NCI-H510A treated with DMSO at 0.1 percent for 48 hours (cell line): Measurements from ENCODE around the gene TTYH1.
"Not testable (repeated sequence)": the region's sequence is repeated elsewhere in the genome, so short reads cannot be mapped to it uniquely, and the experiment has no call there.

ENCODE experiments used
- DNase-seq: peaks from one replicate; lab custom pipeline; 2025; lab: John Stamatoyannopoulos, UW

TTYH1 gene

DNA sequence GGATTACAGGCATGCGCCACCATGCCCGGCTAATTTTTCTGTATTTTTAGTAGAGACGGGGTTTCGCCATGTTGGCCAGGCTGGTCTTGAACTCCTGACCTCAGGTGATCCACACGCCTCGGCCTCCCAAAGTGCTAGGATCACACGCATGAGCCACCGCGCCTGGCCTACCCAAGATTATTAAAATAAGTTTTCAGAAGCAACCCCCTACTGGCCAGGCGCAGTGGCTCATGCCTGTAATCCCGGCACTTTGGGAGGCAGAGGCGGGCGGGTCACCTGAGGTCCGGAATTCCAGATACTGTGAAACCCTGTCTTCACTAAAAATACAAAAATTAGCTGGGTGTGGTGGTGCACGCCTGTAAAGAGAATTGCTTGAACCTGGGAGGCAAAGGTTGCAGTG, 31.1 kb downstream of the TTYH1 start:
- DNase-seq: not testable (repeated sequence)

DNA sequence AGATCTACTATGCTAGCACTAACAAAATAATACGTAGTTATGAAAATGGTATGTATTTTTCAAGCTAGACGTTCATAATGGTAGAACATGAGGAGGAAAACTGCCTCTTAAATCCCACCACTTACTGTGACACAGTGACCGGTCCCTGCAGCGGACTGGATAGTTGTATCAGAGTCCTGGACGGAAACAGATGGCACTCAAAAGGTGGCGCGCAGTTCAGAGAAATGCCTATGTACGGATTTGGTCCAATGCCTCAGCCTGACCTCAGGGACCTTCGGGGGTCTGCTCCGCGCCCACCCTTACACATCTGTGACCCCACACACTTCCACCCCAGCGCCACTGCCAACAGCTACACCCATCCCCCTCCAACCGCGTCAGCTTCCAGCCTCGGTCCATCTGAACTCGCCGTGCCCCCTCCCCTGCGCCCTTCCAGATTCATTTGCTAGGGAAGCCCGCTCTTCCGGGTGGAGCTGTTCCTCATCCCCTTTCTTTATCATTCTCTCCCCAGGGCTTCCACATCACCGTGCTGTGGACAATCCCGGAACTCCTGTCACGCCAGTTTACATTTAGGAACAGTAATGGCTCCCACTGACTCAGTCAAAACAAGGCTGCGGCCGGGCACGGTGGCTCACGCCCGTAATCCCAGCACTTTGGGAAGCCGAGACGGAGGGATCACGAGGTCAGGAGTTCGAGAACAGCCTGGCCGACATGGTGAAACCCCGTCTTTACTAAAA, 32.9 kb downstream of the TTYH1 start:
- peak; percentile 61 for DNase-seq

DNA sequence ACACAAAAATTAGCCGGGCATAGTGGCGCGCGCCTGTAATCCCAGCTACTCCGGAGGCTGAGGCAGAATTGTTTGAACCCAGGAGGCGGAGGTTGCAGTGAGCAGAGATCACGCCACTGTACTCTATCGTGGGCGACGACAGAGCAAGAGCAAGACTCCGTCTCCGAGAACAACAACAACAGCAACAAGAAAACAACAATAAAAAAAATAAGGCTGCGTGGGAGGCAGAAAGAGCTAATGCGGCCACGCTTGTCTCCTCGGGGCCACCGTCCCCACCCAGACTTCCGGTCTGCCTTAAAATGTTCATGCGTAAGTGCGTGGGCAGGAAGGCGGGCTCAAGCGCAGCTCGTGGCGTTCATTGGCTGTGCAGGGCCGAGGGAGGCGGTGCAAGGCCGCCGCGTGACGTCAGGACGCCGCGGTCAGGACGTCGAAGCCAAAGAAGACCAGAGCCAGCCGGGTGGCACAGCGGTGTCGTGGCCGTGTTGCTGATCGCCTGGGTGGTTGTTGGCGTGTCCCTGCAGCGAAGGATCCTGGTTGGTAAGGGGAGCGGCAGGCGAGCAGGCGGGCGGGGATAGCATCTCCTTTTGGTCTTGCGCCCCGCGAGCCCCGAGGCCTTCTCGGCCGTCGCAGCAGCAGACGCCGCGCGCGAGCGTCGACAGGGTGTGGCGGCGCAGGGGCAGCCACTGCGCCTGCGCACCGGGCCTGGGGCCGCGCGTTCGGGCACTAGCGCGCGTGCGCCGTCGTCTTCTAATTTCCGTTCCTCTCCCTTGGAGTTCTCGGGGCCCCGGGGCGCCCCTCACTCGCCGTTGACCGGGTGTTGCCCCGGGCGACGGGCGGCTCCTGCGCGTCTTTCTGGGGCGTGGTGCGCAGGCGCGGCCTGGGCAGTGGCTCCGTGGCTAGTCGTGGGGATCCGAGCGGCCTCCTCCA, 33.8 kb downstream of the TTYH1 start, which contains the start of gene LENG8:
Gene LENG8, plus strand, starts transcription at position 426 of the 927 bp plus-strand sequence. CDS start 2,146 bp downstream, outside the sequence.
- DNase-seq: peak; percentile 93

DNA sequence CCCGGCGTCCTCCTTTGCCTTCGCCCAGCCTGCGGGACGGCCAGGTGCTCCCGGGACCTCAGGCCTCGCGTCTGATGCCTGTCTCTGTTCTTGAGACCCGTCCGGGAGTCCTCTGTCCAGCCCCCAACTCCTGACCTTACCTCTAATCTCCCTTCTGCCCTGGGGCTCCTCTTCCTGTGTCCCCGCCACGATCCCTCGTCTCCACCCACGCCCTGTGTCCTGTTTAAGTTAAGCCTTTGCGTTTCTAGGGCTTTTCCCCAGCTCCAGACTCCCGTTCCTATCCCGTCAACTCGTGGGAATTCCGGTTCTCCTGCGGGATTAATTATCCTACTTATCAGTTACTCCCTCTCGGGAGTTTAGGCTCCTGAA, 34.4 kb downstream of the TTYH1 start:
- DNase-seq: no peak

DNA sequence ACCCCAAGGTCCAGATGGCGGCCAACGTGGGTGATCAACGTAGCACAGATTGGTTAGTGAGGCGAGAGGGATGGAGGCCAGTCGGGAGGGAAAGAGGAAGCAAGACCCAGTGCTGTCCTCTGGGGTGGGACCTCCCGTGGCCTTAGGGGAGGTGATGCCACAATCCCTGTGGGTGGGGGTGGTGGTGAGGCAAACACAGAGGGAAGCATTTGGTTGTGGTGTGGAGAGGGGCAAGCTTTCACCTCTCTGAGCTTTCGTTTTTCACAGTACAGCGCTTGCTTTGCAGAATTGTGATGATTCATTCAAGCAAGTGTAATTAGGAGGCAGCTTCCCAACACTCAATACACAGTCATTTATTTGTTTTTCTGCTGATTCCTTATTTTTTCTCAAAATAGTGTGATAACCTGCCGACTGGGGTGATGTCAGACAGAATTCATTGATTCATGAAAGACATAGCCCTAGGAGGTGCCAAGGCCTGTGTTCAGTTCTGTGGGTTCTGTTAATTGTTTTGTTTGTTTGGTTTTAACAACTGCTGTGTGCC, 36.1 kb downstream of the TTYH1 start:
- no peak for DNase-seq

DNA sequence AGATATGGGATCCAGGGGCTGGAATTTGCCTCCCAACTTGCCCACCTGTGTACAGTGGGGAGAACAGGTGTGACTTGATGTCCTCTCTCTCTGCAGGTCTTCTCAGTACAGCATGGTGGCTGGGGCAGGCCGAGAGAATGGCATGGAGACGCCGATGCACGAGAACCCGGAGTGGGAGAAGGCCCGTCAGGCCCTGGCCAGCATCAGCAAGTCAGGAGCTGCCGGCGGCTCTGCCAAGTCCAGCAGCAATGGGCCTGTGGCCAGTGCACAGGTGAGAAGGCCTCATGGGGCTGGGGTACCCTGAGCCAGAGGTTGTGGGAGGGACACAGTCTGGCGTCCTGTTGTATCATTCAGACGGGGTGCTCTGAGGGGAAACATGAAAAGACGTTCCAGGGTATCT, 36.7 kb downstream of the TTYH1 start:
- DNase-seq: no peak

DNA sequence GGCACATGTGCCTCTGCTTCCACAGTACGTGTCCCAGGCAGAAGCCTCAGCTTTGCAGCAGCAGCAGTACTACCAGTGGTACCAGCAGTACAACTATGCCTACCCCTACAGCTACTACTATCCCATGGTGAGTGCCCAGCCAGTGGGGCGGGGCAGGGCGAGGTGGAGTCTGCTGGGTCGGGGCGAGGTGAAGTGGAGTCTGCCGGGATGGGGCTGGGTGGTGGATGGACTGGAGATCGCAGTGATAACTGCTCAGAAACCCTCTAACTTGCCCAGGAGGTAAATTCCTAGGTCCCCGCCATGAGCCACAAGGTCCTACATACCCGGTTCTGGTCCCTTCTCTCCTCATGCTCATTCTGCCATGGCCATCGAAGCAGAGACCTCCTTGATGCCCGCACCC, 37.4 kb downstream of the TTYH1 start:
- DNase-seq: no peak

DNA sequence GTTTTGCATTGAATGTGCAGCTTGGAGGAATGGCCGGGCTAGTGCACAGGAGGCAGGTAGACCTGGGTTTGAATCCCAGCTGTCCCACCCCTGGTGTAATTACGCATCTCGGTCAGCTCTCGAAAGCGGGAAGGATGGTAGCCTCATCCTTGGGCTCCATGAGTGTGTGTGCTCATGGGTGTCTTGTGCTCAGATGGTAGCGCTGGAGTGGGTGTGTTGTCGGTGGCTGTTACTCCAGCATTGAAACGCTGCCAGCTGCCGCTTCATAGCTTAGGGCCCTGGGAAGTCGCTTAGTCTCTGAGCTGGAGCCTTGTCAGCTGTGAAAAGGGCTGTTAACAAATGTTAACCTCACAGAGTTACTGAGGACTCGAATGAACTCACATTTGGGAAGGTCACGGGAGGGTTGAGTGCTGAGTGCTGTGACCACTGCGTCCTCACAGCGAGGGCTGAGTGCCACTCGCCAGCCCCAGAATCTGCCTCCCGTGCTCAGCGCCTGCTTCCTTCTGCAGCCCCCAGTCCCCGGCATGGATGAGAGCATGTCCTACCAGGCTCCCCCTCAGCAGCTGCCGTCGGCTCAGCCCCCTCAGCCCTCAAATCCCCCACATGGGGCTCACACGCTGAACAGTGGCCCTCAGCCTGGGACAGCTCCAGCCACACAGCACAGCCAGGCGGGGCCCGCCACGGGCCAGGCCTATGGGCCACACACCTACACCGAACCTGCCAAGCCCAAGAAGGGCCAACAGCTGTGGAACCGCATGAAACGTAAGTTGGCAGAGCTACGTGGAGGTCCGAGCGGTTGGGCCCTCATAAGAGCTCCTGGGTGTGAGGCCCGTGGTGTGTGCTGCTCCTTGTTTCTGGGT, 38.9 kb downstream of the TTYH1 start:
- no peak for DNase-seq

DNA sequence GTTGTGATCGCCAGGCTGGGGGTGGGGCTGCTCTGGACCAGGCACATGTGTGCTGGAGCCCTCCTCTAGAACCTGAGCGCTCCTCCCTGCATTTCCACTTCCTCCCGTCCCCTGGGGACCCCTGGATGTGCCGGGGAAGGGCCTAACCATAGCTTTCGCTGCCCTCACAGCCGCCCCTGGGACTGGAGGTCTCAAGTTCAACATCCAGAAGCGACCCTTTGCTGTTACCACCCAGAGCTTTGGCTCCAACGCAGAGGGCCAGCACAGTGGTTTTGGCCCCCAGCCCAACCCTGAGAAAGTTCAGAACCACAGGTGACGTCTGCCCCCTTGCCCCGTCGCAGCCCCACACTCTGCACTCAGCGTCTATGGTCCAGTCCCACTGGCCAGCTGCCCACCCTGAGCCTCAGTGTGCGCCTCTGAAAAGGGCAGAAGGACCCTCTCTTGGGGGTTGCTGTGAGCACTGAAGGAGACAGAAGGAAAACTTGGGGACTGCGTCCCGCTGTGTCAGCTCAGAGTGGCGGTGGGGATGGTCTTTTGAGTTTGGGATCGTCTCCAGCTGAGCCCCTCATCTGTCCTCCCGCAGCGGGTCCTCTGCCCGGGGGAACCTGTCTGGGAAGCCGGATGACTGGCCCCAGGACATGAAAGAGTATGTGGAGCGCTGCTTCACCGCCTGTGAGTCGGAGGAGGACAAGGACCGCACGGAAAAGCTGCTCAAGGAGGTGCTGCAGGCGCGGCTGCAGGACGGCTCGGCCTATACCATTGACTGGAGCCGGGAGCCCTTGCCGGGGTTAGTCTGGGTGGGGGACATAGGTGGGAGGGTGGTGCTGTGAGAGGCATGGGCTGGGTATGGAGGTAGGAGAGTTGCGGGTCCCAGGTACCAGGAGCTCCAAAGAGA, 39.8 kb downstream of the TTYH1 start:
- DNase-seq: no peak

DNA sequence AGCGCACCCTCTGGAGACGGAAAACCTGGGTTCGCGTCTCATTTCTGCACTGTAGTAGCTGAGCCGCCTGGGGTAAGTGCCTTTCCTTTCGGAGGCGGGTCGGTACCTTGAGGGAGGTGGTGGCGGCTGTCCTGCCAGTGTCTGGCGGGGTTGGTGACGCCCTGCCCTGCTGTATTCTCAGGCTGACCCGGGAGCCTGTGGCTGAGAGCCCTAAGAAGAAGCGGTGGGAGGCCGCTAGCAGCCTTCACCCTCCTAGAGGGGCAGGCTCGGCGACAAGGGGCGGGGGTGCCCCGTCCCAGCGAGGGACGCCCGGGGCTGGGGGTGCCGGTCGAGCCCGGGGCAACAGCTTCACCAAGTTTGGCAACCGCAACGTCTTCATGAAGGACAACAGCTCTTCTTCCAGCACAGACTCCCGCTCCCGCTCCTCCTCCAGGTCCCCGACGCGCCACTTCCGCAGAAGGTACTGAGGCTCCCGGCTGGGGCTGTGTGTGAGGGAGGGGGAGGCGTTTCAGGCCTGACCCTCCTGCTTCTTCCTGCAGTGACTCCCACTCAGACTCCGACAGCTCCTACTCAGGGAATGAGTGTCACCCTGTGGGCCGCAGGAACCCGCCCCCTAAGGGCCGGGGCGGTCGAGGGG, 40.6 kb downstream of the TTYH1 start:
- DNase-seq: no peak

DNA sequence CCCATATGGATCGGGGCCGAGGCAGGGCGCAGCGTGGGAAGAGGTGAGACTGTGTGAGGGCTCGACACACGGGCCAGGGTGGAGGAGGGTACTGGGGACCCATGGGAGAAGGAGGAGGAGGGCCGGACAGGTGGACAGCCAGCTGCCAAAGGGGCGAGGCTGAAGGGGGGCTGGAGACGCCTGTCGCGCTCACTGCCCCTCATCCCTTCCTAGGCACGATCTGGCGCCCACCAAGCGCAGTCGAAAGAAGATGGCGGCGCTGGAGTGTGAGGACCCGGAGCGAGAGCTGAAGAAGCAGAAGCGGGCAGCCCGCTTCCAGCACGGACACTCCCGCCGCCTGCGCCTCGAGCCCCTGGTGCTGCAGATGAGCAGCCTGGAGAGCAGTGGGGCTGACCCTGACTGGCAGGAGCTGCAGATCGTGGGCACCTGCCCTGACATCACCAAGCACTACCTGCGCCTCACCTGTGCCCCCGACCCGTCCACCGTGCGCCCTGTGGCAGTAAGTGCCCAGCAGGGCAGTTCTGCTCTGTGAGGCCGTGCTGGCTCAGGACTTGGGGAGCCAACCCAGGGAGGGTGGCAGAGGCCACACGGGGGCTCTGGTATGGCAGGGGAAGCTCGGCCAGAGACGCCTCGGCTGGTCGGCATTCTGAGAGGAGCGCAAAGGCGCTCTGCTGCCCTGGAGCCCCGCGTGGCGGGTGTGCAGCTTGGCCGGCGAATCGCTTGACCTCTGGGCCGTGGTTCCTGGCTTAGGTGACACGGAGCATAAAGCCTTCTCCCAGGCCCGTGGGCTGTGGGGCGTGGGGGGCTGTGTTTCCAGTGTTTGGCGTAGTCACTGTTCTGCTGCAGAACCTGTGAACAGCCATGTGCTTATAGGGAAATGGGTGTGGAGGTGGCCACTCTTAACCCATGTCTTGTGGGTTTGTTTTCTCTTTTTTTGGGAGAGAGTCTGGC, 41.4 kb downstream of the TTYH1 start:
- no peak for DNase-seq

DNA sequence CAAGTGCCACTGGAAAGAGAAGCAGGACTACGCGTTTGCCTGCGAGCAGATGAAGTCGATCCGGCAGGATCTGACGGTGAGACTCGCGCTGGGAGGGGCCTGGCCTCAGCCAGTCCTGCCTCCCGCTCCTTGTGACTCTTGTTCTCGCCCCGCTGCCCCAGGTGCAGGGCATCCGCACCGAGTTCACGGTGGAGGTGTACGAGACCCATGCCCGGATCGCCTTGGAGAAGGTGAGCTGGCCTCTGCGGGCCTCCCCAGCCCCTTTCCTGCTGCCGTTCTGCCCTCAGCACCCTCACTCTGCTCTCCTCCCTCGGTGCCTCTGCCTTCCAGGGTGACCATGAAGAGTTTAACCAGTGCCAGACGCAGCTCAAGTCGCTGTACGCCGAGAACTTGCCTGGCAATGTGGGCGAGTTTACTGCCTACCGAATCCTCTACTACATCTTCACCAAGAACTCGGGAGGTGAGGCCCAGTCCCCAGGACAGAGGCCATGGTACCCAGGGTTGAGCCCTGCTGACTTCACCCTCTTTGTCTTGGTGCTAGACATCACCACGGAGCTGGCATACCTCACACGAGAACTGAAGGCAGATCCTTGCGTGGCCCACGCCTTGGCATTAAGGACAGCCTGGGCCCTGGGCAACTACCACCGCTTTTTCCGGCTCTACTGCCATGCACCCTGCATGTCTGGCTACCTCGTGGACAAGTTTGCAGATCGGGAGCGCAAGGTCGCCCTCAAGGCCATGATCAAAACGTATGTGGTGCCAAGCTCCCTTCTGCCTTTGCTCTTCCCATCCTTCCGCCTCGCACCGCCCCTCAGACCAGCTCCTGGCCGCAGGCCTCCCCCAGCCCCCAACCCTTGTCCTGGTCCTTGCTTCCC, 42.7 kb downstream of the TTYH1 start:
- DNase-seq: no peak

DNA sequence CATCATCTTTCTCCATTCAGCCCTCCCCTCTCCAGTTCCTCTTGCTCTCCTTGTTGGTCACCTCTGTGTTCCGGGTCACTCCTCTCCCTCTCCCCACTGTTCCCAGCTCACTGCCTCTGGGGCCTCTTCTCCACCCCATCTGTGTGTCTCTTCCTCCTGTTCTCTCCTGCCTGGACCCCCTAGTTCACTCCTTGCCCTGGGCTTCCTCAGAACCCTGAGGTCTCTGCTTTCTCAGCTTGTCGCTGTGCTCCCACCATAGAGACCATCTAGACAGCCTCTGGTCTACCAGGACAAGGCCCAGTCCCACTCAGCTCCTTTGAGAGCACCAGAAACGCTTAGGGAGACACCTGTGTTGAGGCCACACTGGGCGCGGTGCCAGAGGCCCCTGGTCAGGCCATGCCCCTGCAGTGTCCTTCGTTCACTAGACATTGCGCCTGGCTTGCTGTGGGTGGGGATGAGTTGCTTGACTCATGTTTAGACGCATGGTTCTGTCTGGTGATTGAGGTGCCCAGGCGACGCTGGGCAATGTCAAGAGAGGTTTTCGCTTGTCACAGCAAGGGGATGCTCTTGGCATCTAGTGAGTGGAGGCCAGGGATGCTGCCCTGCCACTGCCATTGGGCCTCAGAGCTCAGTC, 43.5 kb downstream of the TTYH1 start:
- DNase-seq: no peak

DNA sequence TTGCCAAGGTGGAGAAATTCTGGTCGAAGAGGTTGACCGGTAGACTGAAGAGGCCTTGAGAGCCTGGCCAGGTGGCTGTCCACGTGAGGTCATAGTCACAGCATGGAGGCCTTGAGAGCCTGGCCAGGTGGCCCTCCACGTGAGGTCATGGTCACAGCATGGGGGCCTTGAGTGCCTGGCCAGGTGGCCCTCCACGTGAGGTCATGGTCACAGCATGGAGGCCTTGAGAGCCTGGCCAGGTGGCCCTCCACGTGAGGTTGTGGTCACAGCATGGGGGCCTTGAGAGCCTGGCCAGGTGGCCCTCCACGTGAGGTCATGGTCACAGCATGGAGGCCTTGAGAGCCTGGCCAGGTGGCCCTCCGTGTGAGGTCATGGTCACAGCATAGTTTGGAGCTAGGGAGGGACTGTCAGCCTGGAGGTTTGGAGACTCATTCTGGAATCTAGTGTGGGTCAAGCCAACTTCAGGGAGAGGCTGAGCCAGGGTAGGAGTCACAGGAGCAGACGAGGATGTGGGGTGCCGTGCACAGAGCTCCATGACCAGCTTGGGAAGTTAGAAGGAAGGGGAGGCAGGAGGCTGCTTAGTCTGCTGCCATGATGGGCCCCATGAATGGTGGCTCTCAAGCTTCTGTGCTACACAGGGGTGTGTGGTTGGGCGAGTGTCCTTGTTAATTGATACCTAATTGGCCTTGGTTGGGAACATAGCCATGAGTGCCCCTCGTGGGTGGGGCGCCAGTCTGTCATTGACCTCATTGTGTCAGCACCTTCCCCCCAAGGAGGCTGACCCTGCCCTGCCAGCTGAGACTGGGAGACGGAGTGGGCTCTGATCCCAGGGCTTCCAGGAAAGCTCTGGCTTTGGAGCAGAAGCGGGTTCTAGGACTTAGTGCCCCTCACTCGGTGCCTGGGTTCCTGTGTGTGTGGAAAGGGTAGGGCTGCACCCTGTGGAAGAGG, 44.3 kb downstream of the TTYH1 start:
- DNase-seq: no peak

DNA sequence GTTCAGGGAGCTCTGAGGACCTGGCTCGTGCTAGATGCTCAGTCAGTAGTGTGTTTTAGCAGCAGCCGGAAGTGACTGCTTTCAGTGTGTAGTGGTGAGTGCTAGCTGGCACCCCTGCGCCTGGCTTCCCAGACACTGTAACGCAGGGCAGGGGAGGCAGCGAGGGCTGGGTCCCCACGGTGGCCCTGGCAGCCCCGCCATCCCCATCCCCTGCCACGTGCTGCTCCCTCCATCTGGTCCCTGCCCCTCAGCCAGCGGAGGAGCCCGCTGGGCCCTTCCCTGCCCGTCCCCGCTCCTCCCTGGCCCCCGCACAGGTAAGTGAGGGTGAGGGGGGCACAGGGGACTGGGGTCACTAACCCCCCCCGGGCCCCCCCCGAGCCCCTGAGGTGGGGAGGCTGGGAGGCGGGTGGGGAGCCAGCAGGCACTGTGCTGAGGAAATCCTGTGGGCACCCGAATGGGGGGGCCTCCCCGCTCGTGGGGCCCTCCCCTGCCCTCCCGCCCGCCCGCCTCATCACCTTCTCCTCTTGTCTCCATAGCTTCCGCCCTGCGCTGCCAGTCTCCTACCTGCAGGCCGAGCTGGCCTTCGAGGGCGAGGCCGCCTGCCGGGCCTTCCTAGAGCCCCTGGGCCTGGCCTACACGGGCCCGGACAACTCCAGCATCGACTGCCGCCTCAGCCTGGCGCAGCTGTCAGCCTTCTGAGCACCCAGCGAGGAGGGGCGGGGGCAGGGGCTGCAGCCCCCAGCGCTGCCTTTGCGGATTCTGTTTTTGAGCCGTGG, 45.2 kb downstream of the TTYH1 start:
- no peak for DNase-seq

DNA sequence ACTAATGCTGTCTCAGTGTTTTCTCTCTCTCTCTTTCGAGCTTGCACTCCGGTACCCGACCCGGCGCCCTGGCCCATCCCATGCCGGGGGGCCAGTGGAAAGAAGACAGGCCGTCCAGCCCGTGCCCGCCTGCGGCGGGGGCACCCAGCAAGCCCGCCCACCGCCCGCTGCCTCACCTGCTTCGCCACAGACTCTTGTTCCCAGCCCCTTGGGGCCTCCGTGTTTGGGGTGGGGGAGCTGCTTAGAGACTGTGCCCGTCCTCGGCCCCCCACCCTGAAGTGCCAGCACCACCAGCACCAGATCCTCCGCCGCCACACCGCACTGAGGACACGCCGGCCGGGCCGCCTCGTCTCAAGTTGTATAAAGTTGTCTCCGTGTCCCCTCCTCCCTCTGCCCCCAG, 45.9 kb downstream of the TTYH1 start:
- DNase-seq: no peak
